ENCODE measurements around the gene POLR3A. TPM values are rescaled to one million over a fixed set of nuclear protein-coding genes. Genes with fewer than 3 reads are reported as not detected.

POLR3A gene
- total and polyA plus RNA-seq, 2 experiments from 2014 or later: 16.8 to 19.5 TPM

GRCh38 chr10:77962350-77963146, 66.8 kb downstream of the POLR3A start:
- peaks cover under 1% of the 10 kb centered on the region for H3K4me1 ChIP-seq (ENCODE audit: low read depth)
- H3K36me3 ChIP-seq: no peaks in the 10 kb centered on the region
- no peak for TF ChIP-seq CTCF (IDR thresholded peaks at IDR 0.05; ENCODE audit: low read depth, low read length)
- no peak for DNase-seq (ENCODE audit: low read depth in 1 of 2, low spot score in 1 of 2)
- H3K9me3 ChIP-seq (ENCODE audit: low read depth): no peaks in the 10 kb centered on the region
- H3K27me3 ChIP-seq: no peaks in the 10 kb centered on the region
- H3K27ac ChIP-seq: no peak overlapping the region
- H3K4me3 ChIP-seq: no peak overlapping the region

- no peaks in the 10 kb centered on the region for H3K9me3 ChIP-seq (ENCODE audit: low read depth)
- no peaks in the 10 kb centered on the region for H3K4me1 ChIP-seq (ENCODE audit: low read depth)
- no peak overlapping the region for H3K27ac ChIP-seq
- DNase-seq (ENCODE audit: low read depth in 1 of 2, low spot score in 1 of 2): no peak
- no peaks in the 10 kb centered on the region for H3K27me3 ChIP-seq
- no peaks in the 10 kb centered on the region for H3K36me3 ChIP-seq
- H3K4me3 ChIP-seq: no peak overlapping the region
- no peak for TF ChIP-seq CTCF (IDR thresholded peaks at IDR 0.05; ENCODE audit: low read depth, low read length)
Measured at GRCh38 chr10:77961668-77962067, 67.6 kb downstream of the POLR3A start.

- TF ChIP-seq CTCF (IDR thresholded peaks at IDR 0.05; ENCODE audit: low read depth, low read length): no peak
- no peak overlapping the region for H3K4me3 ChIP-seq
- no peaks in the 10 kb centered on the region for H3K27me3 ChIP-seq
- no peak overlapping the region for H3K27ac ChIP-seq
- no peak for DNase-seq (ENCODE audit: low read depth in 1 of 2, low spot score in 1 of 2)
- no peaks in the 10 kb centered on the region for H3K9me3 ChIP-seq (ENCODE audit: low read depth)
- H3K4me1 ChIP-seq (ENCODE audit: low read depth): no peaks in the 10 kb centered on the region
- H3K36me3 ChIP-seq: no peaks in the 10 kb centered on the region
Measured at GRCh38 chr10:77960829-77961329, 68.4 kb downstream of the POLR3A start.

GRCh38 chr10:77959887-77960455, 69.3 kb downstream of the POLR3A start:
- H3K27ac ChIP-seq: no peak overlapping the region
- H3K9me3 ChIP-seq (ENCODE audit: low read depth): no peaks in the 10 kb centered on the region
- no peak overlapping the region for H3K4me3 ChIP-seq
- DNase-seq (ENCODE audit: low read depth in 1 of 2, low spot score in 1 of 2): no peak
- no peaks in the 10 kb centered on the region for H3K27me3 ChIP-seq
- no peak for TF ChIP-seq CTCF (IDR thresholded peaks at IDR 0.05; ENCODE audit: low read depth, low read length)
- no peaks in the 10 kb centered on the region for H3K36me3 ChIP-seq
- H3K4me1 ChIP-seq (ENCODE audit: low read depth): no peaks in the 10 kb centered on the region

- Histone ChIP-seq H3K4me1 (ENCODE audit: low read depth) (no peaks in the 10 kb centered on the region), H3K9me3 (ENCODE audit: low read depth) (no peaks in the 10 kb centered on the region), H3K4me3 (no peak overlapping the region), H3K36me3 (no peaks in the 10 kb centered on the region), H3K27ac (no peak overlapping the region), H3K27me3 (no peaks in the 10 kb centered on the region)
- DNase-seq (ENCODE audit: low read depth in 1 of 2, low spot score in 1 of 2): no peak
- TF ChIP-seq CTCF (IDR thresholded peaks at IDR 0.05; ENCODE audit: low read depth, low read length): no peak
Measured at GRCh38 chr10:77959384-77959783, 69.9 kb downstream of the POLR3A start.

Measured in cardiac muscle cell (in vitro differentiated cells and primary cell).